CD4-positive, alpha-beta T cell treated with Interleukin-12 subunit alpha and Interleukin-12 subunit beta, for 1 hour (primary cell): ENCODE data around the gene PAF1.
A peak's percentile ranks its signal among the peaks of the same experiment; 100 is the strongest.

Experiments used
- DNase-seq: peaks from one replicate; pipeline ENCODE4 v3.0.0-alpha.2; 2020

The PAF1 gene

DNA sequence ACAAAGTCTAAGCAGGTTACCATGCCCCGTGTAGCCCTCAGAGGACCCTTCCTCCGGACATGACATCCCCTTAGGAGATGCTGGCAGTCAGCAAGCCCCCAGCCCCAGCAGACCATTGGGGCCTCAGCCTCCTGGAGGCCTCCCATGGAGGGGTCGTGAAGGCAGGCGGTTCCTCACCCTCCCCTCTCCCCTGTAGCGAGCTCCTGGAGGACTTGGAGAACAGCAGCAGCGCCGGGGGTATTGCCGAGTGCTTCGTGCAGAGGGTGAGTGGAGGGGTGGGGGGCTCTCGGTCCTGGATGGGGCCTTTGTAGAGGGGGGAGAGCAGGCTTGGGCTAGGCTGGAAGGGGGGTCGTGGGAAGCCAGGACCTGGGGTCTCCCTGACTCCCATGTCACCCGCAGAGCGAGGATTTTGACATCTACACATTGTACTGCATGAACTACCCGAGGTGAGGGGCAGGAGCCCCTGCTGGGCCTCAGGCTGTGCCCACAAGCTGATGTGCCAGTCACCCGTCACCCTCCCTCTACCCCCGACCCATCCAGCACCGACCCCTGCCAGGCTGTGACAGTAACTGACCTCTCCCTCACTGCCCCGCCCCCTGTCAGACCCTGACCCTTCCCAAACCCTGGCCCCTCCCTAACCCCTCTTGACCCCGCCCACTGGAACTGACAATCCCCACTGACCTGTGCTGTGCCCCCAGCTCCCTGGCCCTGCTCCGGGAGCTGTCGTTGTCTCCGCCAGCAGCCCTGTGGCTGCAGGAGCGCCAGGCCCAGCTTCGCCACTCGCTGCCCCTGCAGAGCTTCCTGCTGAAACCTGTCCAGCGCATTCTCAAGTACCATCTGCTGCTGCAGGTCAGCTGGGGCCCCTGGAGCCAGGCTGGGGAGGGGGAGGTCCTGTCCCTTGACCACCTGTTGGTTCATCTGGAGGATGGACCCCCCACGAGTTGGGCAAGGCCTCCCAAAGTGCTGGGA, 25.5 kb upstream of the PAF1 start:
- no peak for DNase-seq

- no peak for DNase-seq
Measured at GRCh38 chr19:39415111-39416046, 24.5 kb upstream of the PAF1 start.

- DNase-seq: no peak
Measured at GRCh38 chr19:39413911-39414608, 23.2 kb upstream of the PAF1 start.

DNA sequence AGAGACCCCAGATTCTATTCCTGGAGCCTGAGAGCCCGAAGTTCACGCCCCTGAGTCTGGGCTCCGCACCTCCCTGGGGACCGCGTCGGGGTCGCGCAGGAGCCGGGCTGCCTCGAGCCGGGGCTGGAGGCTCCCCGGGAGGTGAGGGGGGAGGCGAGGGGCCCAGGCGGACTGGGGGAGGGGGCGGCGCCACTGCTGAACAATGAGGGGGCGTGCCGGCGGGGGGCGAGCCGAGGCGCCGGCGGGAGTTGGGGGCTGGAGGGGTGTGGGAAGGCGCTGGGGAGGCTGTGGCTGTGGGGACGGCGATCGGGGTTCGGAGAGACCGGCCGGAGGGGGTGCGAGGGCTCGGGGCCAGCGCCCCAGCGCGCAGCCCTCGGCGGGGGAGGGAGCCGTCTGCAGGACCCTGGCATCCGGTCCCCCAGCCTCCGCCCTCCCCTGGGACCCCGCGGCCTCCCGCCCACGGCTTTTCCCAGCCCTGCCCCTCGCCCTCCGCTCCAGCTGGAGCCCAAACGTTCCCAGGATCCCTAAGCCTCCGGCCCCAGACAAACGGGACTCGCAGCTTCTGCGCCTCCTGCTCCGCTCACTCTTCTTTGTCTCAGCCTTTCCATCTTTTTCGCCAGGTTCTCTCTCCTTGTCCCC, 22.5 kb upstream of the PAF1 start:
- DNase-seq: peak; percentile 53

GRCh38 chr19:39412867-39413271, 22.0 kb upstream of the PAF1 start:
- DNase-seq: no peak

DNA sequence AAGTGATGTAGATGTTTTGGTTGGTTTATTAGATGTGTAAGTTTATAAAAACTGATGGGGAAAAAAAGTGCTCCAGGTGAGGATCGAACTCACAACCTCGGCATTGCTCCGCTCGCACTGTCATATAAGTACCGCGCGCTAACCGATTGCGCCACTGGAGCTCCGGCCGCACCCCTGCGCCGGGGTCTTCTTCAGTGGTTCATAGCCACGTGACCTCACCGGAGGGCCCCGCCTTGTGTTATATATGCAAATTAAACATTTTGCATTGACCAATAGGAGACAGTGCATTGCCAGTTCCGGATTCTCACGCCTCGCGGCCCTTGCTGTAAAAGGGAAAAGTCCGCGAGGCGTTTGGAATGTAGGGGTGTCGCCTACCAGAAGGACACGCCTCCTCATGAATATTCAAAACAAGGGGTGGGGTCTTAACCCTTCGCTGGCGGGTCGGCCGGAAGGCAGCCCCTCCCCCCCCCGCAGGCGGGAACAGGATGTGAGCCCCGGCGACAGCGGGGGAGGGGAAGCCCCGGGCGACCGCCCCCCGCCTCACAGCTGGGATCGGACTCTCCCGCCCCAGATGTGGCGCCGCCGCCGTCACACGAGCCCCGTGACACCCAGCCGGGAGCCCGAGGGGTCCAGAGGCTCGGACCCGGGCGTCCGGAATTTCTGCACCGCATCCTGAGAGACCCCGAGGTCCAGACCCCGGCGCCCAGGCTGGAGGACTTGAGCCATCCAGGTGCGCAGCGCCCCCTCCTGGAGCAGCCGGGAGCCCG, 21.4 kb upstream of the PAF1 start, which contains the start of gene PLEKHG2:
PLEKHG2 (plus strand) TSS at position 570 of the 767 bp plus-strand sequence. CDS start 1,418 bp downstream, outside the sequence.
- DNase-seq: peak; percentile 98

DNA sequence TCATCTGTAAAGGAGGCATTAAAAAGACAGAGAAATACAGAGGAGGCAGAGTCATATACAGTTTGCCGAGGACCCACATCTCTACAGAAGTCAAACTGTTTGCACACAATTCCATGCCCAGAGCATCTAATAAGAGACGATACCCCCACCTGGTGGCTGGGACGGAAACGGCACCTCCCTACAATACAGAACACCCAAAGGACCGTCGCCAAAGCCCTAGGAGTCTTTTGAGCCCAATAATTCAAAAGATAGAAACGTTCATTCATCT, 20.9 kb upstream of the PAF1 start:
- DNase-seq: peak; percentile 93

DNA sequence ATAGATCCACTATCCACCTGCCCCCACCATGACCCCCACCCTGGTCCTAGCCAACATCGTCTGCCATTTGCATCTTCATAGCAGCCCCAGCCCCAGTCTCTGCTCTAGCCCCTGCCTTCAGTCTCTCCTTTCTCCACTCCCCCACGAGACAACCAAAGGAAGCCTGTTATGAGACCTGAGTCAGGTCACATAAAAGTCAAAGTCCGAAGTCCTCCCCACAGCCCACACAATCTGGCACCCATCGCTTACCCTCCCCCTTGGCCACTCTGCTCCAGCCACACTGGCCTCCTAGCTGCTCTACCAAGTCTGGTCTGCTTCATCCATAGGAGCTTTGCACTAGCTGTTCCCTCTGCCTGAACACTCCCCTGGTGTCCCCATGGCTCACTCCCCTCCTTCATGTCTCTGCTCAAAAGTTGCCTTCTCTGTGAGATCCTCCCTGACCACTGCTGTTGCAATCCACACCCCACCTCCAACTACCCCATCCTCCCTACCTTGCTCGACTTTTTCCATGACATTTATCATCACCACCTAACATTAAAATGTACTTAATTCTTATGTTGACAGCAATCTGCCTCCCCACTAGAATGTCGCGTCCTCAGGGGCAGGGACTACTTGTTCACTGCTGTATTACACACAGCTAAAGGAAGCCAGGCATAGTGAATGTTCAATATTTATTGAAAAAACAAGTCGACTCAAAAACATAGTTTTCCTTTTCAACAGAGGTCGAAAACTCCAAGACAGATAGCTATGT, 20.4 kb upstream of the PAF1 start:
- peak; percentile 72 for DNase-seq

DNA sequence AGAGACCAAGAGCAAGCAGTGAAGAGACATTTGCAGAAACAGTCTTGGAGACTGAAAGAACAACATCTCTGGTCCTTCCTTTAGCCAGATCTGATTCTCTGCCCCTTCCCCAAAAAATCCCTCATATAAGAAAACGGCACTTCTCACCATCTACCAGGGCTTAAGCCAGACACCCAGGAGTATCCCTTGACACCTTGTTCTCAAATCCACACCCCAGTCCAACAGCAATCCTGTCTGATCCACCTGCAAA, 19.9 kb upstream of the PAF1 start:
- no peak for DNase-seq

GRCh38 chr19:39410017-39410830, 19.3 kb upstream of the PAF1 start:
- peak; percentile 89 for DNase-seq

- DNase-seq: peak; percentile 95
Measured at GRCh38 chr19:39409208-39410016, 18.5 kb upstream of the PAF1 start.

DNA sequence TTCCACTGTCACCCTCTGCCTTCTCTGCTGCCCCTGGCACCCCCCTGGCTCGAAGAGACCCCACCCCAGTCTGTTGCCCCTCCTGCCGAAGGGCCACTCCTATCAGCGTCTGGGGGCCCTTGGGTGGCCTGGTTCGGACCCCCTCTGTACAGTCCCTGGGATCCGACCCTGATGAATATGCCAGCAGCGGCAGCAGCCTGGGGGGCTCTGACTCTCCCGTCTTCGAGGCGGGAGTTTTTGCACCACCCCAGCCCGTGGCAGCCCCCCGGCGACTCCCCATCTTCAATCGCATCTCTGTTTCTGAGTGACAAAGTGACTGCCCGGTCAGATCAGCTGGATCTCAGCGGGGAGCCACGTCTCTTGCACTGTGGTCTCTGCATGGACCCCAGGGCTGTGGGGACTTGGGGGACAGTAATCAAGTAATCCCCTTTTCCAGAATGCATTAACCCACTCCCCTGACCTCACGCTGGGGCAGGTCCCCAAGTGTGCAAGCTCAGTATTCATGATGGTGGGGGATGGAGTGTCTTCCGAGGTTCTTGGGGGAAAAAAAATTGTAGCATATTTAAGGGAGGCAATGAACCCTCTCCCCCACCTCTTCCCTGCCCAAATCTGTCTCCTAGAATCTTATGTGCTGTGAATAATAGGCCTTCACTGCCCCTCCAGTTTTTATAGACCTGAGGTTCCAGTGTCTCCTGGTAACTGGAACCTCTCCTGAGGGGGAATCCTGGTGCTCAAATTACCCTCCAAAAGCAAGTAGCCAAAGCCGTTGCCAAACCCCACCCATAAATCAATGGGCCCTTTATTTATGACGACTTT, 17.7 kb upstream of the PAF1 start:
- peak; percentile 73 for DNase-seq

DNA sequence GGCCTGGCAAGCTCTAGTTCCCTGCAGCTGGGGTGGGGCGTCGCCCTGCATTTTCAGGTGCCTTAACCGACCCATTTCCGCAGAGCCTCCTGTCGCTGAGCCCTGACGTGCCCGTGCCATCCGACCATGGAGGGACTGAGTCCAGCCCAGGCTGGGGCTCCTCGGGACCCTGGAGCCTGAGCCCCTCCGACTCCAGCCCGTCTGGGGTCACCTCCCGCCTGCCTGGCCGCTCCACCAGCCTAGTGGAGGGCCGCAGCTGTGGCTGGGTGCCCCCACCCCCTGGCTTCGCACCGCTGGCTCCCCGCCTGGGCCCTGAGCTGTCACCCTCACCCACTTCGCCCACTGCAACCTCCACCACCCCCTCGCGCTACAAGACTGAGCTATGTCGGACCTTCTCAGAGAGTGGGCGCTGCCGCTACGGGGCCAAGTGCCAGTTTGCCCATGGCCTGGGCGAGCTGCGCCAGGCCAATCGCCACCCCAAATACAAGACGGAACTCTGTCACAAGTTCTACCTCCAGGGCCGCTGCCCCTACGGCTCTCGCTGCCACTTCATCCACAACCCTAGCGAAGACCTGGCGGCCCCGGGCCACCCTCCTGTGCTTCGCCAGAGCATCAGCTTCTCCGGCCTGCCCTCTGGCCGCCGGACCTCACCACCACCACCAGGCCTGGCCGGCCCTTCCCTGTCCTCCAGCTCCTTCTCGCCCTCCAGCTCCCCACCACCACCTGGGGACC, 16.9 kb upstream of the PAF1 start:
- peak; percentile 75 for DNase-seq

GRCh38 chr19:39407410-39407659, 16.4 kb upstream of the PAF1 start:
- no peak for DNase-seq

DNA sequence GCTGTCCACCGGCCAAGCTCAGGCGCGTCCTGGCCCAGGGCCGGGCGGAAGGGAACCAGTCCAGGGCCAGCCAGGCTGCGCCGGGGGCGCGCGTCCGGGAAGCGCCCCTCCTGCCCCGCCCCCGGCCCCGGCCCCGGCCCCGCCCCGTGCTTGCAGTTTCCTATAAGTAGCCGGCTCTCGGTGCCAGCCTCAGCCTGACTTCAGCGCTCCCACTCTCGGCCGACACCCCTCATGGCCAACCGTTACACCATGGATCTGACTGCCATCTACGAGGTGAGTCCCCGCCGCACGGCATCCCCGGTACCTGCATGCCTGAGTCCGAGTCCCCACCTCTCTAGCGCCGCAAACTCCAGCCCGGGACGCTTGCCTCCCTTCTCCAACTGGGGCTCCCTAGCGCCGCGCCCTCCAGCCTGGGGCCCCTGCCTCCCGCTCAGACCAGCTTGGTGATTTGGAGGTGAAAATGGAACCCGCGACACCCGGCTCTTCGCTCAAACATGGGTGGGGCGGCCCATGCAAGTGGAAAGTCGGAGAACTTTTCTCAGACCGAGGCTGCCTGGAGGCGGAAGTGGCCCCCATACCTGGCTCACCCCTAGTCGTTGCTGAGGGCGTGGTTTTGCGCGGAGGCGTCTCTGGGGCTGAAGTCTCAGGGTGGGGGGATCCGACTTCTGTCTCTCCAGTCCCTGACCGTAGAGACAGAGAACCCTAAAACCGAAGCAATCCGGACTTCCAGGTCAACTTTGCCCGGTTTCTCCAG, 15.9 kb upstream of the PAF1 start, which contains the start of gene ZFP36:
ZFP36 (plus strand) TSS at position 192 of the 754 bp plus-strand sequence; CDS start at position 250, 58 bp downstream.
- peak; percentile 94 for DNase-seq

DNA sequence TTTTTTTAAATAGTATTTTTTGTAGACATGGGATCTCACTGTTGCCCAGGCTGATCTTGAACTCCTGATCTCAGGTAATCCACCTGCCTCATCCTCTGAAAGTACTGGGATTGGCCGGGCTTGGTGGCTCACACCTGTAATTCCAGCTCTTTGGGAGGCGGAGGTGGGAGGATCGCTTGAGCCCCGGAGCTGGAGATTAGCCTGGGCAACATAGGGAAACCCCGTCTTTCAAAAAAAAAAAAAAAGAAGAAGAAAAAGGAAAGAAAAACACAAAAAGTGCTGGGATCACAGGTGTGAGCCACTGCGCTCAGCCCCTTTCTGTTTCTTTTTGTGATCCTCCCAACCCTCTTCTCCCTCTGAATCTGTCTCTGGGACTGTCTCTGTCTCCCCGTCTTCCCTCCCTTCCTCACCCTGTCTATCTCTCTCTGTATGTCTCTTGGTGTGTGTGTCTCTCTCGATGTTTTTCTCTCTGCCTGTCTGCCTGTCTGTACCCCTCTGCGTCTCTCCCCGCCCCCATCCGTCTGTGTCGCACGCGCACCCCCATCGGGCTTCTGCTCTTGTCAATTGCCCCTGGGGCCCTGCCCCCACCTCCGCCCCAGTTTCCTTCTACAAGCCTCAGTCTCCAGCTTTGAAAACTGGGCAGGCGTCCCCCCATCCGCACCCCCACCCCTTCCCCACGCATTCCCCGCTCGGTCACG, 15.2 kb upstream of the PAF1 start:
- peak; percentile 94 for DNase-seq
